T-cell (primary cell): ENCODE data around the gene DNAJC13. TPM values are rescaled to one million over a fixed set of nuclear protein-coding genes. Genes with fewer than 3 reads are reported as not detected.

Experiments used
- ATAC-seq, 4 experiments: fragments of 200-7000 bp in 3 of 4; fragments of 150-1000 bp in 1 of 4; cut with Tn5 transposase; replicated peaks in 1 of 4; 1 replicate in 3 of 4; 2 replicates in 1 of 4; pipeline ENCODE4 v1.10.0; 2021; ENCODE audit warnings: moderate library complexity in 3 of 4, mild to moderate bottlenecking in 2 of 4, moderate number of reproducible peaks in 1 of 4
- CTCF ChIA-PET, 2 donors: fragments of 300-600 bp; sonication (Branson Sonifier 250); formaldehyde crosslinking; loops; one replicate each; lab custom pipeline; 2022; ENCODE audit warnings: antibody characterized with exemption in 2 of 2; lab: Charles Lee
- POLR2A ChIA-PET, 2 donors: fragments of 300-600 bp; sonication (Branson Sonifier 250); formaldehyde crosslinking; loops; one replicate each; lab custom pipeline; 2022; ENCODE audit warnings: antibody characterized with exemption in 2 of 2; lab: Charles Lee
- DNase-seq, 35 experiments: peaks; one replicate each; pipeline versions ENCODE4 v3.0.0 to v3.0.0-alpha.2; 2013 to 2023
- H3K27ac ChIP-seq: one replicate; pipeline ENCODE4 v1.5.1; 2013; ENCODE audit warnings: low read length
- H3K27me3 ChIP-seq, 2 experiments: replicated peaks in 1 of 2; 1 replicate in 1 of 2; 2 replicates in 1 of 2; pipeline versions ENCODE4 v1.6.1 to v1.7.0; 2013; ENCODE audit warnings: low read length in 1 of 2, mixed read lengths in 1 of 2; ENCODE audit not compliant: control insufficient read depth in 2 of 2, insufficient read depth in 2 of 2; ENCODE audit errors: extremely low read depth in 1 of 2
- H3K36me3 ChIP-seq, 2 donors: 1 replicate in 1 of 2; 2 replicates in 1 of 2; pipeline versions ENCODE4 v1.6.1 to v1.7.0; 2013; ENCODE audit warnings: low read length in 1 of 2; ENCODE audit not compliant: control insufficient read depth in 2 of 2, insufficient read depth in 1 of 2; ENCODE audit errors: extremely low read depth in 1 of 2
- H3K4me1 ChIP-seq, 2 experiments: 1 replicate in 1 of 2; 2 replicates in 1 of 2; pipeline versions ENCODE4 v1.6.1 to v1.7.0; 2013; ENCODE audit warnings: low read length in 2 of 2, mixed read lengths in 1 of 2; ENCODE audit not compliant: insufficient read depth in 2 of 2, control insufficient read depth in 1 of 2; ENCODE audit errors: extremely low read depth in 1 of 2
- H3K4me3 ChIP-seq, 2 donors: 1 replicate in 1 of 2; 2 replicates in 1 of 2; pipeline versions ENCODE4 v1.5.1 to v1.7.0; 2013; ENCODE audit warnings: mild to moderate bottlenecking in 2 of 2, low read length in 1 of 2, moderate library complexity in 1 of 2; ENCODE audit not compliant: control insufficient read depth in 1 of 2; ENCODE audit errors: extremely low read depth in 1 of 2
- H3K9me3 ChIP-seq: 2 replicates; pipeline ENCODE4 v1.7.0; 2013
- H3K27ac Mint-ChIP-seq, 2 donors: one replicate each; pipeline ENCODE4 v1.8.0; 2020 to 2021; ENCODE audit warnings: mild to moderate bottlenecking in 2 of 2, mixed read lengths in 2 of 2
- H3K27me3 Mint-ChIP-seq, 2 donors: one replicate each; pipeline ENCODE4 v1.8.0; 2021 to 2022; ENCODE audit warnings: mixed read lengths in 2 of 2
- H3K36me3 Mint-ChIP-seq: one replicate; pipeline ENCODE4 v1.8.0; 2021; ENCODE audit warnings: mixed read lengths
- H3K4me1 Mint-ChIP-seq, 3 donors: one replicate each; pipeline ENCODE4 v1.8.0; 2020 to 2022; ENCODE audit warnings: mixed read lengths in 3 of 3, mild to moderate bottlenecking in 1 of 3
- H3K4me3 Mint-ChIP-seq, 3 donors: one replicate each; pipeline ENCODE4 v1.8.0; 2020 to 2022; ENCODE audit warnings: mild to moderate bottlenecking in 3 of 3, mixed read lengths in 3 of 3, moderate library complexity in 3 of 3
- H3K9me3 Mint-ChIP-seq, 3 donors: one replicate each; pipeline ENCODE4 v1.8.0; 2020 to 2022; ENCODE audit warnings: mixed read lengths in 3 of 3
- WGBS: methylation state at CpG from one replicate; pipeline ENCODE4 v1.1.5; 2013; ENCODE audit warnings: missing lambda C conversion rate; ENCODE audit not compliant: insufficient coverage; 5-methylcytosine and 5-hydroxymethylcytosine counted together
- total RNA-seq, 35 experiments: library from RNA in 6 of 35; stranded (reverse) in 6 of 35; fragments of 120-200 nt in 1 of 35; gene quantifications; one replicate each; pipeline versions ENCODE4 v1.2.1 to v1.2.4 and lab custom pipeline; 2013 to 2026

Gene DNAJC13
- total RNA-seq, 5 donors from 2014 or later (not counting 1 experiment from before 2014, with no cell fraction given), result 28.7 to 33.7 (median 31.3) TPM

- H3K36me3 ChIP-seq, result no peaks in the 10 kb centered on the region
- Mint-ChIP-seq H3K27ac (no peak overlapping the region), H3K4me1 (no peaks in the 10 kb centered on the region), H3K4me3 (no peak overlapping the region), H3K27me3 (peaks cover 0 to 8% of the 10 kb centered on the region in 2 donors), H3K9me3 (no peaks in the 10 kb centered on the region), H3K36me3 (no peaks in the 10 kb centered on the region)
- H3K27ac ChIP-seq, result no peak overlapping the region
- WGBS, result no CpG with 5 or more reads among the region's 3 CpGs
- no peak overlapping the region for H3K4me3 ChIP-seq
- no peaks in the 10 kb centered on the region for H3K4me1 ChIP-seq
- no peaks in the 10 kb centered on the region for H3K9me3 ChIP-seq
- ATAC-seq, result no peak
- ChIA-PET POLR2A (no interaction called here), CTCF (no interaction called here)
- H3K27me3 ChIP-seq, result peaks cover 0 to 4% of the 10 kb centered on the region in 2 experiments
- DNase-seq, result no peak
Measured at GRCh38 chr3:132404276-132404675, 13.0 kb upstream of the DNAJC13 start.

DNA sequence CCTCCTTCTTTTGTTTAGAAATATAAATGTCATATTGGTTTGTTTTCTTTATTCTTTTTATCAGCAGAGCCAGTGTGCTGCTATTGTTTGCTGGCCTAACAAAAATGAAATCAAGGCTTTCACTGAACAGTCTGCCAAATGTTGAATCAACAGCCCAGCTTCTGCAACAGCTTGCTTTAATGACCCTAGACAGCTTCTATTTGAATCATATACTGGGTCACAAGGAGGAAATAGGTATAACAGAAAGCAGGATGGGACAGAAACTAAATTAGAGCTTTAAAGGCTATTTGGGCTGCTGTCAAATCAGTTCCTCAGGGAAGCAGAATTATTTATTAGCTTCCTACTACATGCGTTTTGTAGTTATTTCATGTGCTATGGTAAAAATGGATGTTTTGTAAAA, 12.1 kb upstream of the DNAJC13 start:
- Mint-ChIP-seq H3K9me3 (no peaks in the 10 kb centered on the region), H3K27ac (no peak overlapping the region), H3K4me3 (no peak overlapping the region), H3K4me1 (no peaks in the 10 kb centered on the region), H3K27me3 (peaks cover 0 to 8% of the 10 kb centered on the region in 2 donors), H3K36me3 (no peaks in the 10 kb centered on the region)
- no peak for ATAC-seq
- Histone ChIP-seq H3K4me1 (no peaks in the 10 kb centered on the region), H3K4me3 (no peak overlapping the region), H3K27ac (no peak overlapping the region), H3K9me3 (no peaks in the 10 kb centered on the region), H3K27me3 (peaks cover 0 to 4% of the 10 kb centered on the region in 2 experiments), H3K36me3 (no peaks in the 10 kb centered on the region)
- no peak for DNase-seq
- ChIA-PET POLR2A (no interaction called here), CTCF (no interaction called here)
- no CpG with 5 or more reads among the region's 1 CpG for WGBS

DNA sequence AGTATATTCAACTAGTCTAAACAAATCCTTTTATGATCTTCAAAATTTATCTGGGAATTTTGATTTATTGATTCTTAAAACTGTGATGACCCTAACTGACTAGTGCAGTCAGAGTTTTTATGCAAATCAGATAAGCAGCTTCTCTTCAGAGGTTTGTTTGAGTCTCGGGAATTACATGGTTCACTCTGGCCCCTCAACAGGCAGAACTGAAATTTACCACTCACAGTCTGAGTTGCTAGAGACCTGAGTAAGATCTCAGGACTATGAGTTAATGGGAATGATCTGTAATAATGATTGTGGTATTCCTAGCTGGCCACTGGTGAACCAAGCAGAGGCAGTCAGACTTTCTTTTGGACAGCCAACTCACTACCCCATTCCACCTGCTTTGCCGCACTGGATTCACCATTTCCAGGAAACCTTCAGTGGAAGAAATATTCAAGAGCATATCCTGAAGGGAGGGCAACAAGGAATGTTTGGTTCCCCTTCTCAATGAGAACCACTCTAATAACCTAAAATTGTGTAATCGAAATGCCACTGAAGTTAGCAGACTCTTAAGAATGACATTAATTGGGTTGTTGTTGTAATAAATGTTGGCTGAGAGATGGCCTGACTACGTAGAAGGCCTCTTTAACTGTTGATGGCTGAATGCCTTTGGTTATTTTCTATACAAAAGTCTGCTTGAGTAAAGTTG, 11.5 kb upstream of the DNAJC13 start:
- Mint-ChIP-seq H3K36me3 (no peaks in the 10 kb centered on the region), H3K9me3 (no peaks in the 10 kb centered on the region), H3K4me1 (no peaks in the 10 kb centered on the region), H3K27ac (no peak overlapping the region), H3K4me3 (no peak overlapping the region), H3K27me3 (peaks cover 0 to 8% of the 10 kb centered on the region in 2 donors)
- Histone ChIP-seq H3K27ac (no peak overlapping the region), H3K4me1 (no peaks in the 10 kb centered on the region), H3K9me3 (no peaks in the 10 kb centered on the region), H3K27me3 (peaks cover 0 to 4% of the 10 kb centered on the region in 2 experiments), H3K36me3 (no peaks in the 10 kb centered on the region), H3K4me3 (no peak overlapping the region)
- no peak for DNase-seq
- ATAC-seq, result no peak
- ChIA-PET POLR2A (interaction anchor here (0.5 to 1.2 kb wide), 3 partner anchors 19 to 313 kb away, joined by 3 to 4 read pairs (median 4); no protein-coding TSS in a partner anchor), CTCF (interaction anchor here in 1 of 2 donors (0.7 kb wide), 1 partner anchor 26 kb away, joined by 3 read pairs; no protein-coding TSS in a partner anchor)
- no CpG with 5 or more reads among the region's 4 CpGs for WGBS

- ATAC-seq (no peak), DNase-seq (no peak)
- CTCF ChIA-PET, result no interaction called here
- no peak overlapping the region for H3K4me3 ChIP-seq
- Mint-ChIP-seq H3K36me3 (no peaks in the 10 kb centered on the region), H3K4me3 (no peak overlapping the region), H3K27ac (no peak overlapping the region), H3K4me1 (no peaks in the 10 kb centered on the region), H3K27me3 (peaks cover 3 to 8% of the 10 kb centered on the region in 2 donors), H3K9me3 (no peaks in the 10 kb centered on the region)
- no peak overlapping the region for H3K27ac ChIP-seq
- no peaks in the 10 kb centered on the region for H3K36me3 ChIP-seq
- H3K27me3 ChIP-seq, result no peaks in the 10 kb centered on the region
- POLR2A ChIA-PET, result interaction anchor here (0.5 to 1.2 kb wide), 2 partner anchors 18 to 30 kb away, joined by 3 to 4 read pairs; no protein-coding TSS in a partner anchor
- no CpG with 5 or more reads among the region's 2 CpGs for WGBS
- no peaks in the 10 kb centered on the region for H3K4me1 ChIP-seq
- no peaks in the 10 kb centered on the region for H3K9me3 ChIP-seq
Measured at GRCh38 chr3:132406587-132406986, 10.7 kb upstream of the DNAJC13 start.

DNA sequence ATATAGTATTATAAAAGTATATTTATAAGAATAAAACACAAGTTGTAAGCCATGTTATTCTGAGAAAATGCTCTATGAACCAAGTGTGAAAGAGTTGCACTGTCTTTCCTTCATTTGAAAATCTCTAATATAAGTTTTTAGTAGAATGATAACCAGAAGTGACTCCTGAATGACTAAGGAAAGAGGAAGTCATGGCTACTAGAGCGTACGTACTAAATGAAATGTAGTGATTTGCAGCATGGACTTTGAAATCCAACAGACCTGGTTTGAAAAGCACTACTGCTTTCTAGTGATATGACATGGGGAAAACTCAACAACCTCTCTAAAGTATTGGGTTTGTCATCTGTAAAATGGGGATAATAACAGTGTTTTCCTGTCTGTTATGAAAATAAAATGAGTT, 10.3 kb upstream of the DNAJC13 start:
- Mint-ChIP-seq H3K36me3 (no peaks in the 10 kb centered on the region), H3K4me1 (no peaks in the 10 kb centered on the region), H3K27me3 (peaks cover 3 to 8% of the 10 kb centered on the region in 2 donors), H3K4me3 (no peak overlapping the region), H3K27ac (no peak overlapping the region), H3K9me3 (no peaks in the 10 kb centered on the region)
- Histone ChIP-seq H3K27me3 (no peaks in the 10 kb centered on the region), H3K9me3 (no peaks in the 10 kb centered on the region), H3K36me3 (no peaks in the 10 kb centered on the region), H3K4me3 (no peak overlapping the region), H3K27ac (no peak overlapping the region), H3K4me1 (no peaks in the 10 kb centered on the region)
- POLR2A ChIA-PET, result no interaction called here
- WGBS, result no CpG with 5 or more reads among the region's 2 CpGs
- CTCF ChIA-PET, result no interaction called here
- DNase-seq (no peak), ATAC-seq (no peak)

GRCh38 chr3:132414841-132415240, 2.5 kb upstream of the DNAJC13 start:
- H3K9me3 Mint-ChIP-seq, result no peaks in the 10 kb centered on the region
- Histone ChIP-seq H3K4me1 (peaks cover 13 to 14% of the 10 kb centered on the region in 2 experiments), H3K27ac (no peak overlapping the region), H3K9me3 (no peaks in the 10 kb centered on the region), H3K4me3 (no peak overlapping the region), H3K27me3 (no peaks in the 10 kb centered on the region), H3K36me3 (no peaks in the 10 kb centered on the region)
- peaks cover 3 to 4% of the 10 kb centered on the region in 2 donors for H3K27me3 Mint-ChIP-seq
- ATAC-seq (no peak), DNase-seq (no peak)
- H3K4me1 Mint-ChIP-seq, result peaks cover 15 to 22% (median 22%) of the 10 kb centered on the region in 3 donors
- H3K36me3 Mint-ChIP-seq, result no peaks in the 10 kb centered on the region
- ChIA-PET POLR2A (no interaction called here), CTCF (no interaction called here)
- no peak overlapping the region for H3K4me3 Mint-ChIP-seq
- no peak overlapping the region for H3K27ac Mint-ChIP-seq
- no CpG with 5 or more reads among the region's 1 CpG for WGBS
